ENCODE data around the gene PEX10. TPM values are rescaled to one million over a fixed set of nuclear protein-coding genes. Genes with fewer than 3 reads are reported as not detected.
"Not testable (repeated sequence)": the region's sequence is repeated elsewhere in the genome, so short reads cannot be mapped to it uniquely, and the experiment has no call there.

PEX10 gene
- total RNA-seq (1 to 10 TPM; 7.3 to 8.3 TPM), total RNA-seq (9.6 to 14.6 reads per million in 2 donors)

DNA sequence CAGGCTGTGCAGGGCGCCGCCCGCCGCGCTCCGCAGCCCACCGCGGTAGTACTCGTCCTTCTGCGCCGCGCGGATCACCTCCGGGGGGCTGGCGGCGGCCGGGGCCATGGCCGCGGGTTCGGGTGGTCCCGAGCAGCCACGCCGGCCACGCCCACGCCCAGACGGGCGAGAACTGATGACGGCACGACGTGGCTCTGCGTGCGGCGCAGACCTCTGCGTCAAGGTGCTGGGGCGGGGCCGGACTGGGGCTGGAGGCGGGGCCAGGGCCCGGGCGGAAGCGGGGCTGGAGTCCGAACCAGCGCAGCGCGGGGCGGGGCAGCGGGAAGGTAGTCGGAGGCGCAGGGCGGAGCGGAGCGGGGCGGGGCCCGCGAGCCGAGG lies at the start of gene PEX10:
TSS of gene PEX10 (minus strand) at position 170 of the 378 bp plus-strand sequence. CDS start at position 108, 62 bp downstream.
- Mint-ChIP-seq H3K36me3 (ENCODE audit: low read depth) (no peaks in the 10 kb centered on the region), H3K27ac (peak within 1 kb of the TSS; percentile 94), H3K4me1 (peaks cover 34% of the 10 kb centered on the region), H3K4me3 (peak within 1 kb of the TSS; percentile 88), H3K27me3 (no peaks in the 10 kb centered on the region)
- H3K9me3 ChIP-seq (ENCODE audit: control insufficient read depth, low read length, poor library complexity, severe bottlenecking): no peaks in the 10 kb centered on the region
- DNase-seq (peak; percentile 99 to 100 (median 99)), ATAC-seq (peak; percentile 94)

DNA sequence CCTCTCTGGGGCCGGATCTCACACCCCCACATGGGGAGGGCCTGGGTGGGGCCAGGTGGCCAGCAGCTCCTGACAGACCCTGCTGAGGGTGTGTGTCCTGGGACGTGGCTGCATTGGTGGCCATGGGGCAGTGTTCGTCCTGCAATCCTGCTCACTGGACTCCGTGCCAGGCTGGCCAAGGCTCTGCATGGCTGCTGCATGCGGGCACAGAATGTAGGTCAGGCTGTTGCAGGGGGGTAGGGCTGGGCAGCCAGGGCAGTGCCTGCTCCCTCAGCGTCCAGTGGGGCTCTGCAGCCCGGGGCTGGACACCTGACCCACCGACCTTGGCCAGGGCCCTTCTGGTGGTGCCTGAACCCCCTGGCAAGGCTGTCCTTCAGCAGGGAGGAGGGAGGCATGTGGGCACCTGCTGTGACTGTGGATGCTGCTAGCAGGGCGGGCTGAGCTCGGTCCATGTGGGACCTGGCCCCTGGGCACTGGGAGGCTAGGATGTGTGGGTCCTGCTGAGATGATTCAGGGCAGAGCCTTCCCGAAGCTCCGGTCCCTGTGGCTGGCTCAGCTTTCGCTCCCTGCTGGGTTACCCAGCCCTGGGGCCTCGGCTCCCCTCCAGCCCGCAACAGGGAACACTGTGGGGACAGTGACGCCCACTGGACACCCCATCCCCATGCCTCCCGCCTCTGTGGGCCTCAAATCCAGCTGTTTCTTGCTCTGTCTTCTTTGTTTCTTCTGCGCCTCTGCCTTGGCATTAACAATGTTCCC lies 48.8 kb upstream of the PEX10 start:
- DNase-seq: no peak

DNA sequence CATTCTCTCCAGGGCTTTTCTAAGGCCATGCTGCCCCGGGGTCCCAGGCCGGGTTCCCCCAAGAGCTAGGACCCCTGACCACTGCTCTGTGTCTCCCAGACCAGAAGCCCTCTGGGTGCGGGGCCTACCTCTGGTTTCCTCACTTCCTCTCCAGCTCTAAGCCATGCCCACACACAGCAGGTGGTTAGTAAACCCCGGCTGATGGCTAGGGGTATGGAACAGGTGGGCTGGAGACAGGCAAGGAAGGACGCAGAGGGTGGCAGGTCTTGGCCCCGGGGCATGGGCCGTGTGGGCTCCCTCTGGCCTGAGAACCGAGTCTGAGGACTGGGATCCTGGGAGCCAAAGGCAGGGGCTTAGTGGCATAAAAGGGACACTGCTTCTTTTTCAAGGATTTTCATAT lies 47.8 kb upstream of the PEX10 start:
- no peaks in the 10 kb centered on the region for H3K36me3 Mint-ChIP-seq (ENCODE audit: low read depth)
- H3K27ac Mint-ChIP-seq: no peak overlapping the region
- peaks cover 6% of the 10 kb centered on the region for H3K27me3 Mint-ChIP-seq
- no peak for DNase-seq
- ATAC-seq: no peak
- no peak overlapping the region for H3K4me3 Mint-ChIP-seq
- H3K4me1 Mint-ChIP-seq: peaks cover 12% of the 10 kb centered on the region
- H3K9me3 ChIP-seq (ENCODE audit: control insufficient read depth, low read length, poor library complexity, severe bottlenecking): no peaks in the 10 kb centered on the region

More for the DNA sequence above, 48.8 kb upstream of the PEX10 start:
- Mint-ChIP-seq H3K4me1 (peaks cover 12% of the 10 kb centered on the region), H3K36me3 (ENCODE audit: low read depth) (no peaks in the 10 kb centered on the region), H3K27me3 (peaks cover 6% of the 10 kb centered on the region), H3K27ac (no peak overlapping the region), H3K4me3 (no peak overlapping the region)
- H3K9me3 ChIP-seq (ENCODE audit: control insufficient read depth, low read length, poor library complexity, severe bottlenecking): no peaks in the 10 kb centered on the region
- no peak for ATAC-seq

DNA sequence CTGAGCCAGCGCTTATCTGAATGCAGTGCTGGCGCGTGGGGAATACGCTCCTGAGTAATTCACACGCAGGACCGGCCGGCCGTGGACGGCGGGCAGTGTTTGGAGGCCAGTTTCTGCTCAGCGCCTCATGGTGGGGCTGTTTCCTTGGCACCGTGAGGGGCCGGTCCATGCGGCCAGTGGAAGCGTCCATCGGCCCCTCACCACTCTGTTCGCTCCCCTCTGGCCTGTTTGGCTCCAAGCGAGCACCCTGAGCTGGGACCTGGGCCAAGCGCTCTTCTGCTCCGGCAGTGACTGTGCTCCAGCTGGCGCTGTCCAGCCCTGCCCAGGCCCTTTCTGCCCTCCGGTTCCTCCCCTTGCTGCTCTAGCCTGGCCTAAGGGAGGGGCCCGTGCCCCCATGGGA lies 47.4 kb upstream of the PEX10 start:
- H3K27me3 Mint-ChIP-seq: peaks cover 6% of the 10 kb centered on the region
- H3K36me3 Mint-ChIP-seq (ENCODE audit: low read depth): no peaks in the 10 kb centered on the region
- H3K27ac Mint-ChIP-seq: no peak overlapping the region
- ATAC-seq: no peak
- peaks cover 12% of the 10 kb centered on the region for H3K4me1 Mint-ChIP-seq
- H3K4me3 Mint-ChIP-seq: no peak overlapping the region
- no peak for DNase-seq
- H3K9me3 ChIP-seq (ENCODE audit: control insufficient read depth, low read length, poor library complexity, severe bottlenecking): no peaks in the 10 kb centered on the region

DNA sequence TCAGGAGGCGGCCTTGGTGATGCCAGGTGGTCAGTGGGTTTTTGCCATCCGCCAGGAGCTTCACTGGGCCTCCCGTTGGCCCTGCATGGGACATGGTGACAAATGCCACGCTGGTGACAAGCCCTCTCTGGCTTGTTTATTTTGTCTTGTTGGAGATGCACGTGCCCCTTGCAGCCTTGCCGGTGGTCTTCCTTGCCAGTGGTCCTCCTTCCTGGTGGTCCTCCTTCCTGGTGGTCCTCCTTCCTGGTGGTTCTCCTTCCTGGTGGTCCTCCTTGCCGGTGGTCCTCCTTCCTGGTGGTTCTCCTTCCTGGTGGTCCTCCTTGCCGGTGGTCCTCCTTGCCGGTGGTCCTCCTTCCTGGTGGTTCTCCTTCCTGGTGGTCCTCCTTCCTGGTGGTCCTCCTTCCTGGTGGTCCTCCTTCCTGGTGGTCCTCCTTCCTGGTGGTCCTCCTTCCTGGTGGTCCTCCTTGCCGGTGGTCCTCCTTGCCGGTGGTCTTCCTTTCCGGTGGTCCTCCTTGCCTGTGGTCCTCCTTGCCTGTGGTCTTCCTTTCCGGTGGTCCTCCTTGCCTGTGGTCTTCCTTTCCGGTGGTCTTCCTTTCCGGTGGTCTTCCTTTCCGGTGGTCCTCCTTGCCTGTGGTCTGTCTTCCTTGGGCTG lies 46.9 kb upstream of the PEX10 start:
- not testable (repeated sequence) for H3K36me3 Mint-ChIP-seq (ENCODE audit: low read depth); DNase-seq; H3K4me1 Mint-ChIP-seq; H3K27me3 Mint-ChIP-seq; H3K4me3 Mint-ChIP-seq; ATAC-seq; H3K27ac Mint-ChIP-seq; H3K9me3 ChIP-seq (ENCODE audit: control insufficient read depth, low read length, poor library complexity, severe bottlenecking)

DNA sequence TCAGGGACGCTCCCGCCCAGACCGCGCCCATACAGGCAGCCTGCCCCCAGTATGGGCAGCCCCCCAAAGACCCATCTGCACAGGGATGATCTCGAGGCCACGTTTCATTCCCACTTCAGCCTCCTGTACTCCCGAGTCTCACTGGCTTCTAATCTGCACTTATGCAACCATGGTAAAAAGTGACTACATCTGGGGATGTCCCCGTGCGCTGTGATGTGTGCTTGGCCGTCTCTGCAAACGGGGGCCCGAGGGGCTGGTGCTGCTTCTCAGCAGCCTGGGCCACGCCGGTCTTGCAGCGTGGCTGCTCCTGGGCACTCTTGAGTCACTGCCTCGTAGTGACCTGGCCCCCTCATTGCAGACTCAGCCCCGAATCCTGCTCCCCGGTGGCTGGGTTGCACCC lies 46.3 kb upstream of the PEX10 start:
- H3K27me3 Mint-ChIP-seq: peaks cover 6% of the 10 kb centered on the region
- ATAC-seq (no peak), DNase-seq (no peak)
- no peak overlapping the region for H3K4me3 Mint-ChIP-seq
- no peaks in the 10 kb centered on the region for H3K36me3 Mint-ChIP-seq (ENCODE audit: low read depth)
- no peak overlapping the region for H3K27ac Mint-ChIP-seq
- peaks cover 7% of the 10 kb centered on the region for H3K4me1 Mint-ChIP-seq
- no peaks in the 10 kb centered on the region for H3K9me3 ChIP-seq (ENCODE audit: control insufficient read depth, low read length, poor library complexity, severe bottlenecking)

DNA sequence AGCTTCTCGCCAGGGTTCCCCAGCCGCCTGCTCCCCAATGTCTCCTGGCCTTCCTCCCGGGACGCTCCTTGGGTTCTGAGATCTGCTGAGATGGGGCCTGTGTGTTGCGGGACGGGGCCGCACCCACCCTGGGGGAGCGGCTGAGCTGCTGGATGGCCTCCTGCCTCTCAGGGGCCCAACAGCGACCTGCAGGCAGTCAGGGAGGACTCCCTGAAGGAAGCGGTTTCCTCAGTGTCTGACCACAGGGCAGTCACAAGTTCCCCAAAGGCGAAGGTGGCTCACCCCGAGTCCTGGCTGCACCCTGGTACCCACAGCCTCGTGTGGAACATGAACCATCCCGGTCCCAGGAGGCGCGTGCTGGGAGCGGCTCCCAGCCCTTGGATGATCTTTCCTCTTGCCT lies 45.1 kb upstream of the PEX10 start:
- Mint-ChIP-seq H3K4me3 (no peak overlapping the region), H3K27ac (no peak overlapping the region), H3K27me3 (no peaks in the 10 kb centered on the region), H3K36me3 (ENCODE audit: low read depth) (no peaks in the 10 kb centered on the region), H3K4me1 (peaks cover 5% of the 10 kb centered on the region)
- no peak for DNase-seq
- H3K9me3 ChIP-seq (ENCODE audit: control insufficient read depth, low read length, poor library complexity, severe bottlenecking): no peaks in the 10 kb centered on the region
- no peak for ATAC-seq

DNA sequence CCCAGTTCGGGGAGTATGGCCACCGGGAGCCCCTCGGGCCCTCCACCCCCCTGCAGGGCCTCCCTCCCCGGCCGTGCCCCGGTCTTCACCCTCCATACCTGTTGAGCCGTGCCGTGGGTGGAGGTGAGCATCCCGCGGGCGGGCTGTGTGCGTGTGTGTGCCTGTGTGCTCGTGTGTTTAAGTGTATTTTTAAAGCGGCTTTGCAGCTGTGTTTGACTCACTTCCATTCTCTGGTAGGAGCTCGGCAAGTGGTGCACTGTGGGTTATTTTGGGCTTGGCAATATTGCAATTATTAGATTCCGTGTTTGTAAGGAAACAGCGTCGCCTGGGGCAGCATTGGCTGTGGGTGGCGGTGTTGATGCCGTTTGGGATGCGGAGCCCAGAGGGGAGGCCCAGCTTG lies 43.4 kb upstream of the PEX10 start:
- Mint-ChIP-seq H3K4me3 (no peak overlapping the region), H3K27me3 (no peaks in the 10 kb centered on the region), H3K4me1 (peaks cover 3% of the 10 kb centered on the region), H3K27ac (no peak overlapping the region), H3K36me3 (ENCODE audit: low read depth) (no peaks in the 10 kb centered on the region)
- DNase-seq (no peak), ATAC-seq (no peak)
- H3K9me3 ChIP-seq (ENCODE audit: control insufficient read depth, low read length, poor library complexity, severe bottlenecking): no peaks in the 10 kb centered on the region

DNA sequence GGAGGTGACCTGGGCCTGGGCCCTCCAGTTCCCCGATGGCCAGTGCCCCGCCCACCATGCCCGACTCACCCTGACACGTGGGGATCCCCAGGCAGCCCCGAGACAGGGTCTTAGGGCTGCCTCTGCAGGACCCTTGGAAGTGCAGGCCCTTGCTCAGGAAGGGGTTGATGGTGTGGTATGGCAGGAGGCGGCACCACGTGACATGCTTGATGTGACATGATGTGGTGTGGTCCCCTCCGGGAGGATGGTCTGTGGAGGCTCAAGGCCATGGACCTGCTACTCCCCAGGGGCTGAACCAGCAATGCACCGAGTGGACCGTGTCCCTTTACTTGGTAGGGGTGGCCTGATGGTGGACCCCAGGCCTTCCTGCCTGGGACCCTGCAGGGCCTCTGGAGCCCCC lies 41.9 kb upstream of the PEX10 start:
- no peaks in the 10 kb centered on the region for H3K9me3 ChIP-seq (ENCODE audit: control insufficient read depth, low read length, poor library complexity, severe bottlenecking)
- no peaks in the 10 kb centered on the region for H3K27me3 Mint-ChIP-seq
- no peak overlapping the region for H3K27ac Mint-ChIP-seq
- no peak for ATAC-seq
- no peak overlapping the region for H3K4me3 Mint-ChIP-seq
- H3K4me1 Mint-ChIP-seq: peaks cover 3% of the 10 kb centered on the region
- H3K36me3 Mint-ChIP-seq (ENCODE audit: low read depth): no peaks in the 10 kb centered on the region
- no peak for DNase-seq

DNA sequence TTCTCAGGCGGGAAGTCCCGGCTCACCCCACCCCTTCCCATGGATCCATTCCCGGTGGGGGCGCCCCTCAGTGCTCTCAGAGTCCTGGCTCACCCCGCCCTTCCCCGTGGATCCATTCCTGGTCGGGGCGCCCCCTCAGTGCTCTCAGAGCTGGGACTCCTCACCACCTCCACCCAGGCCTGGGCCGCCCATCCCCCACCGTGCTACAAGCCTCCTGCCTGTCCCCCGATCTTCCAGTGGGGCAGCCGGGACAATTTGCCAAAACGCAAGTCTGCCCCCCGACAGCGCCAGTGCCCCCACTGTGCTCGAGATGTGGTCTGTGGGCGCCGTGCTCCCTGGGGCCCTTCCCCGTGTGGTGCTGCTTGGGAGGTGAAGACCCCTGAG lies 40.6 kb upstream of the PEX10 start:
- no peaks in the 10 kb centered on the region for H3K27me3 Mint-ChIP-seq
- H3K27ac Mint-ChIP-seq: no peak overlapping the region
- H3K4me3 Mint-ChIP-seq: no peak overlapping the region
- no peaks in the 10 kb centered on the region for H3K9me3 ChIP-seq (ENCODE audit: control insufficient read depth, low read length, poor library complexity, severe bottlenecking)
- no peaks in the 10 kb centered on the region for H3K36me3 Mint-ChIP-seq (ENCODE audit: low read depth)
- ATAC-seq: no peak
- no peak for DNase-seq
- H3K4me1 Mint-ChIP-seq: peaks cover 3% of the 10 kb centered on the region

DNA sequence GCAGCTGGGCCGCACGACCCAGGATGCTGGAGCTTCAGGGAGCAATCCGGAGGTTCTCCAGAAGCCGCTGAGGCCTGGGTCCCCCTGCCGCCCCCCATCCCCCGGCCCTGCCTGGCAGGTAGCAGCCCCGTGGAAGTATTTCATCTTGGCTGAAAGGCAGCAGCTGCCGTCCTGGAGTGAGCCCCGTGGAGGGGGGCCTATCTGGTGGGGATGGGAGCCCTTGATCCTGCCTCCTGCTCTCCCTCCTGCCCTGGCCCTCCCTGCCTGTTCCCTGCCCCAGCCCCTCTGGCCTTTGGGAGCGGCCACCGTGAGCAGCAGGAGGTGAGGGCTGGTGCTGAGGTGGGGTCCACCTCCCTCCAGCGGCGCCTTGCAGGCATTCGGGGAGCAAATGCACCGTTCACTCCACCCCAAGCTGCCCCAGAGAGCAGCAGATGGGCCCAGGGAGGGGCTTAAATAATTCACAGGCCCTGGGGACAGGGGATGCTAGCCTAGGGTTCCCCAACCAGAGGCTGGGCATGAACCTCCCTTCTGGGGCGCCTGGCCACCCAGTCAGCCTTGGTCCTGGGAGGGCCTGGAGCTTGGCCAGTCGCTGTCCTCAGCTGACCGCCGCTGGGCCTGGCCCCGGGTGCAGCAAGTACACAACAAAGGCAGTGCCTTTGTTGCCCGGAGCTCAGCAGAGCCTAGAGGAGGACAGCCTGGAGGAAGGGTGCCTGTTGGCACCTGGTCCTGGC lies 40.0 kb upstream of the PEX10 start:
- H3K9me3 ChIP-seq (ENCODE audit: control insufficient read depth, low read length, poor library complexity, severe bottlenecking): no peaks in the 10 kb centered on the region
- peaks cover 3% of the 10 kb centered on the region for H3K4me1 Mint-ChIP-seq
- no peak for DNase-seq
- H3K36me3 Mint-ChIP-seq (ENCODE audit: low read depth): no peaks in the 10 kb centered on the region
- no peak for ATAC-seq
- H3K4me3 Mint-ChIP-seq: no peak overlapping the region
- H3K27me3 Mint-ChIP-seq: no peaks in the 10 kb centered on the region
- no peak overlapping the region for H3K27ac Mint-ChIP-seq

DNA sequence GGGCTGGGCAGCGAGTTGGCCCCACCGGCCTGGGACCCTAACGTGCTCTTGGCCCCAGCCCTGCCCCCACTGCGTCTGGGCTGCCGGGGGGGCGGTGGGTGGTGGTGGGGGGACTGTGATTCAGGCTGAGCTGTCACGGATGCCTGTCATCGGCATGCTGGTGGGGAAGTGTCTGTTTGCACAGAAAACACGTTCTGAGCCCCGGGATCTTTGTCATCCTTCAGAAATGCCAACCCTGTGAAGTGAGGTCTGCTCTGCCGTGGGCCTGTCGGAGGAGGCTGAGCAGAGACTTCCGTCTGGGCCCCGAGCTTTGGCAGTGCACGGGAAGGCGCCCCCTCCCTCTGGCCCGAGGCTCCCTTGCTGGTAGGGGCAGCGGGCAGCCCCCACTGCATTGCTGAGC lies 39.4 kb upstream of the PEX10 start:
- DNase-seq: no peak
- Mint-ChIP-seq H3K36me3 (ENCODE audit: low read depth) (no peaks in the 10 kb centered on the region), H3K4me3 (no peak overlapping the region), H3K27ac (no peak overlapping the region), H3K4me1 (peaks cover 3% of the 10 kb centered on the region), H3K27me3 (no peaks in the 10 kb centered on the region)
- ATAC-seq: no peak
- H3K9me3 ChIP-seq (ENCODE audit: control insufficient read depth, low read length, poor library complexity, severe bottlenecking): no peaks in the 10 kb centered on the region

DNA sequence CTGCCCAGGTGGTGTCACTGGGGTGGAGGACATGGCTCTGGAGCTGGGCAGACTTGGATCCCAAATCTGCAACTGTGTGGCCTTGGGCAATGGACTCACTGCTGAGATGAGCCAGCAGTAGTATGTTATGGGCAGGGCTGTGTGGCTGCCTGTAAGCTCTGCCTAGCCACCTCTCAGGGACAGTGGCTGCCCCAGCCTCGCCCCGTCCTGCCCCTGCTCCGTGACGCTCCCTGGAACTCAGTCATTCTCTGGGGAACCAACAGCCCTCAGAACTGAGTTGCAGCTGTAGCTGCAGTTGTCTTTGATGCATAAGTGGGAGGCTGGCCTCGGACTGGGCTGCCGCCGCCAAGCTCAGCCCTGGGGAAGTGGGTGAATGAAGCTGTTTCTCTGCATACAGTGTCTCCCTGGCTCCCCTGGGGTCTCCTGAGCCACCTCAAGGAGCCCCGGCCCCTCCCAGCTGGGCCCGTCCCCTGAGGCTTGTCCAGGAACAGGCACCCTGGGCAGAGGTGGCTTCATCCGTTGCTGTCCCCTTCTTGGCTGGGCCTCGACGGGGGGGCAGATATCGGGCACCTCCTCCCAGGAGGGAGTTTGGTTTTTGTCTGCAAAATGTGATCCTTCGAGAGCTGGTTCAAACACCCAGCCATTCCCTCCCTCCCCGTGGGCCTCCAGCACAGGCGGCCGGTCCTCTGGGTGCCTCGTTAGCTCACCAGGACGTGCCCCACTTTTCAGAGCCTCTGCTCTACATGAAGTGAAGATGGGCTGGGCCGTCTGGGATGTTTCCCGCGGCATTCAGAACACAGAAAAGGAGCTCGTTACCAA lies 37.5 kb upstream of the PEX10 start:
- no peaks in the 10 kb centered on the region for H3K9me3 ChIP-seq (ENCODE audit: control insufficient read depth, low read length, poor library complexity, severe bottlenecking)
- DNase-seq (no peak), ATAC-seq (no peak)
- no peak overlapping the region for H3K27ac Mint-ChIP-seq
- no peaks in the 10 kb centered on the region for H3K36me3 Mint-ChIP-seq (ENCODE audit: low read depth)
- peaks cover 4% of the 10 kb centered on the region for H3K27me3 Mint-ChIP-seq
- H3K4me1 Mint-ChIP-seq: peaks cover 3% of the 10 kb centered on the region
- no peak overlapping the region for H3K4me3 Mint-ChIP-seq
